ENCODE measurements around the gene ZNF341. TPM values are rescaled to one million over a fixed set of nuclear protein-coding genes. Genes with fewer than 3 reads are reported as not detected.
"Not testable (repeated sequence)": the region's sequence is repeated elsewhere in the genome, so short reads cannot be mapped to it uniquely, and the experiment has no call there.

Gene ZNF341
- polyA plus RNA-seq, 3 donors = 1.4 to 2.0 (median 1.9) TPM

- H3K27ac ChIP-seq (ENCODE audit: low read depth, low read length) = no peak overlapping the region
Measured at GRCh38 chr20:33785503-33785902, 53.7 kb downstream of the ZNF341 start.

DNA sequence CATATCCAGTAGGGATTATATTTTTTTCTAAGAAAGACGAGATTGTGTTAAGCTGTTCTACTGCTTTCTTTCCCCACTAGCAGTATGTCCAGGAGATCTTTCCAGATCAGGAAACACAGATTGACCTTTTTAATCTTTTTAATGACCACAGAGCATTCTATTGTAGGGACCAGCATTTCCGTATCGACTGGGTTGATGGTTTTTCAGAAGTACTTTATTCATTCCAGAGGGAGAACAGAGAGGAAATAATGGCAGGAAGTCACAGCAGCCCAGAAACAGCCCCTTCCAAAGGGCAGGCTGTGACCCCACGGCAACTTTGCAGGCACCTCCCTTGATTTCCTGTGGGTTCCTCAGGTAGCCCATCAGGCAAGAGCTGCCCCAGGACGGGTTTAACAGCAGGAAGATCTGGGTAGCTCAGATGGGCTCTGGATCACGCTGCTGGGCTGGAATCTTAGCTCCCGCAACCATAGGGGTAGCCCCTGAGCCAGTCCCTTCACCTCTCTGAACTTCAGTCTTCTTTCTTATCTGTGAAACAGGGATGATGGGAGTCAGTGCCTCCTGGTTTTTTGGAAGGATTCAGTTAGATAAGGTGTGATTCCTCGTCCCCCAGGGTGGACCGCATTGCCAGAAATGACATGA is 55.6 kb downstream of the ZNF341 start:
- H3K27ac ChIP-seq (ENCODE audit: low read depth, low read length) = no peak overlapping the region

More at GRCh38 chr20:33785503-33785902, 53.7 kb downstream of the ZNF341 start:
- 62 to 91% (median 67%) methylated on average over 5 of the region's 5 CpGs for WGBS, 3 donors

DNA sequence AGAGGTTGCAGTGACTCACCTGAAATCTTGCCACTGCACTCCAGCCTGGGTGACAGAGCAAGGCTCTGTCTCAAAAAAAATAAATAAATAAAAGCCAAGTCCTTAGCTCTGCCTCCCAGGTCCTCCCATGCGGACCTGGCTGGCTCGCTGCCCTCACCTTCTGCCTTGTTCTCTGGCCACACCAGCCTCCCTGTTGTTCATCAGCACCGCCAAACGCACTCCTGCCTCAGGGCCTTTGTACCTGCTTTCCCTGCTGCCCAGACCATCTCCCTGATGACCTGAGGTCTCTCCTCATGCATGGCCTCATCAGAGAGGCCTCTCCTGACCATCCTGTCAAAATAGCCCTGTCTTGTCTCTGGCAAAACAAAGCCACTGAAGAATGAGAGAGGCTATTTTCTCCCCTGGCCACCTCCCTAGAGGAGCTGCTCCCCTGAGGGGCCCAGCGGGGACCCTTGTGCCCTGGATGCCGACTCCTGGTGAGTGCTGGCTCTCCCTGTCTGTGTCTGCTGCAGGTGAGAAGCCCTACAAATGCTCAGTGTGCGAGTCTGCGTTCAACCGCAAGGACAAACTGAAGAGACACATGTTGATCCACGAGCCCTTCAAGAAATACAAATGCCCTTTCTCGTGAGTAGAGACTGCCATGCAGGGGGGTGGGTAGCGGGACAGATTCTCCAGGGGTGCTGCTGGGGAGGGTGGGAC is 56.7 kb downstream of the ZNF341 start:
- H3K27ac ChIP-seq (ENCODE audit: low read depth, low read length) = no peak overlapping the region
- WGBS, 3 donors = 85 to 90% (median 89%) methylated on average over 12 of the region's 12 CpGs

More for the DNA sequence above, 55.6 kb downstream of the ZNF341 start:
- WGBS, 3 donors = 49 to 71% (median 56%) methylated on average over 9 of the region's 9 CpGs

DNA sequence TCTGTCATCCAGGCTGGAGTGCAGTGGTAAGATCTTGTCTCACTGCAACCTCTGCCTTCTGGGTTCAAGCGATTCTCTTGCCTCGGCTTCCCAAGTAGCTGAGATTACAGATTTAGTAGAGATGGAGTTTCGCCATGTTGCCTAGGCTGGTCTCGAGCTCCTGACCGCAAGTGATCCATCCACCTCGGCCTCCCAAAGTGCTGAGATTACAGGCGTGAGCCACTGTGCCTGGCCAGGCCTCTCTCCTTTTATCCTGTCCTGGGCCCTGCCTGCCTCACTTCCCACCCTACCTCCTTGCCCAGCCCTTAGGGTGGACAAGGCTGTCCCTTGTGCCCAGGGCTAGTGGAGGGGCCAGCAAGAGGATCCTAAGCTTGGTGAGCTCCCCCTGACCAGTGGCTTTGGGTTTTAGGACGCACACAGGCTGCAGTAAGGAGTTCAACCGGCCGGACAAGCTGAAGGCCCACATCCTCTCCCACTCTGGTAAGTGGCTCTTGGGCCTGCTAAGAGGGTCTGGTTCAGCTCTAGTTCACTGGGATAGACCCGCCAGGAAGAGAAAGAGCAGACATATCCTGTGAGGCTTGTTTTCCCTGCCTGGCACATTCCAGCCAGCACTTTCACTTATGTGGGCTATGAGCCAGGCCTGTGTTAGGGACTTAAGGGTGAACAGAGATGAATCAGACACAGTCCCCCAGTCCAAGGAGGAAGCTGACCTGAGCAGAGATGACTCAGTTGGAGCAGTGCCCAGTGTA is 57.5 kb downstream of the ZNF341 start:
- H3K27ac ChIP-seq (ENCODE audit: low read depth, low read length) = no peak overlapping the region
- 78 to 81% (median 80%) methylated on average over 11 of the region's 11 CpGs for WGBS, 3 donors

DNA sequence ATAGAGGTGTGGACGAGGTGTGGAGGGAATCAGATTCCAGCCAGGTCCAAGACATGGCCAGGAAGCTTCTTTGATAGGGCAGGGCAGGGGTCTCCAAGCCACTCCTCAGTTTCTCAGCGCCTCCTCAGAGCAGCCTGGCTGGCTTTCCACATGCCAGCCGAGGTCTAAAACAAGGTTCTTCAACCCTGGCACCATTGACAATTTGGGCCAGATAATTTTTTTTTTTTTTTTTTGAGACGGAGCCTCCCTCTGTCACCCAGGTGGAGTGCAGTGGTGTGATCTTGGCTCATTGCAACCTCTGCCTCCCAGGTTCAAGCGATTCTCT is 58.0 kb downstream of the ZNF341 start:
- H3K27ac ChIP-seq (ENCODE audit: low read depth, low read length) = no peak overlapping the region
- WGBS, 3 donors = 62 to 70% (median 68%) methylated on average over 5 of the region's 5 CpGs

GRCh38 chr20:33790566-33790965 is 58.8 kb downstream of the ZNF341 start:
- no peak overlapping the region for H3K27ac ChIP-seq (ENCODE audit: low read depth, low read length)
- 64 to 92% (median 89%) methylated on average over 11 of the region's 11 CpGs for WGBS, 3 donors

DNA sequence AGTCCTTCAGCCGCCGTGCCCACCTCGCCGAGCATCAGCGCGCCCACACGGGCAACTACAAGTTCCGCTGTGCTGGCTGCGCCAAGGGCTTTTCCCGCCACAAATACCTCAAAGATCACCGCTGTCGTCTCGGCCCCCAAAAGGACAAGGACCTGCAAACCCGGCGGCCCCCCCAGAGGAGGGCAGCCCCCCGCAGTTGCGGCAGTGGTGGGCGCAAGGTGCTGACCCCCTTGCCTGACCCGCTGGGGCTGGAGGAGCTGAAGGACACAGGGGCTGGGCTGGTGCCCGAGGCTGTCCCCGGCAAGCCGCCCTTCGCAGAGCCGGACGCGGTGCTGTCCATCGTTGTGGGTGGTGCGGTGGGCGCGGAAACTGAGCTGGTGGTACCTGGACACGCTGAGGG is 59.2 kb downstream of the ZNF341 start:
- WGBS, 3 donors = 86 to 97% (median 96%) methylated on average over 30 to 31 of the region's 31 CpGs
- H3K27ac ChIP-seq (ENCODE audit: low read depth, low read length) = no peak overlapping the region

- no peak overlapping the region for H3K27ac ChIP-seq (ENCODE audit: low read depth, low read length)
- WGBS, 3 donors = 84 to 91% (median 89%) methylated on average over 9 of the region's 9 CpGs
Measured at GRCh38 chr20:33791540-33791939, 59.7 kb downstream of the ZNF341 start.

DNA sequence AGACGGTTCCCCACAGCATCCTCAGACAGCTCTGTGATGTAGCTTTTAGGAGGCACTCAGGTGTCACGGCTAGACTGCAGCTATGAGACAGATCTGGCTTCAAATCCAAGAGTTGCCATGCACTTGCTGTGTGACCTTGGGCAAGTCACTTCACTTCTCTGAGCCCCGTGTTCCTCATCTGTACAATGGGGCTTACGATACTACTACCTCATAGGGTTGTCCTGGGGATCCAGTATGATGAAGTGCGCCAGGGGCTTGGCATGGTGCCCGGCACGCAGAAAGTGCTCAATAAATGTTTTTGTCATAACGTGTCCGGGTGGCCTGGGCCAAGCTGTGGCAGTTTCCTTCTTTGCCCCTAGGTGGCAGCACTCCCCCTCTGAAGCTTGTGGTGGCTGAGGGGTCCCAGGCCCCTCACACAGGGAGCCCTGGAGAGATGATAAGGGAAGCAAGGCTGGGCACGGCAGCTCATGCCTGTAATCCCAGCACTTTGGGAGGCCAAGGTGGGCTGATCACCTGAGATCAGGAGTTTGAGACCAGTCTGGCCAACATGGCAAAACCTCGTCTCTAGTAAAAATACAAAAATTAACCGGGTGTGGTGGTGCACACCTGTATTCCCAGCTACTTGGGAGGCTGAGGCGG is 60.3 kb downstream of the ZNF341 start:
- H3K27ac ChIP-seq (ENCODE audit: low read depth, low read length) = no peak overlapping the region
- WGBS, 3 donors = 50 to 70% (median 61%) methylated on average over 13 of the region's 13 CpGs

GRCh38 chr20:33792598-33792989 is 60.8 kb downstream of the ZNF341 start:
- WGBS, 3 donors = 53 to 64% (median 64%) methylated on average over 3 of the region's 3 CpGs
- H3K27ac ChIP-seq (ENCODE audit: low read depth, low read length) = not testable (repeated sequence)

DNA sequence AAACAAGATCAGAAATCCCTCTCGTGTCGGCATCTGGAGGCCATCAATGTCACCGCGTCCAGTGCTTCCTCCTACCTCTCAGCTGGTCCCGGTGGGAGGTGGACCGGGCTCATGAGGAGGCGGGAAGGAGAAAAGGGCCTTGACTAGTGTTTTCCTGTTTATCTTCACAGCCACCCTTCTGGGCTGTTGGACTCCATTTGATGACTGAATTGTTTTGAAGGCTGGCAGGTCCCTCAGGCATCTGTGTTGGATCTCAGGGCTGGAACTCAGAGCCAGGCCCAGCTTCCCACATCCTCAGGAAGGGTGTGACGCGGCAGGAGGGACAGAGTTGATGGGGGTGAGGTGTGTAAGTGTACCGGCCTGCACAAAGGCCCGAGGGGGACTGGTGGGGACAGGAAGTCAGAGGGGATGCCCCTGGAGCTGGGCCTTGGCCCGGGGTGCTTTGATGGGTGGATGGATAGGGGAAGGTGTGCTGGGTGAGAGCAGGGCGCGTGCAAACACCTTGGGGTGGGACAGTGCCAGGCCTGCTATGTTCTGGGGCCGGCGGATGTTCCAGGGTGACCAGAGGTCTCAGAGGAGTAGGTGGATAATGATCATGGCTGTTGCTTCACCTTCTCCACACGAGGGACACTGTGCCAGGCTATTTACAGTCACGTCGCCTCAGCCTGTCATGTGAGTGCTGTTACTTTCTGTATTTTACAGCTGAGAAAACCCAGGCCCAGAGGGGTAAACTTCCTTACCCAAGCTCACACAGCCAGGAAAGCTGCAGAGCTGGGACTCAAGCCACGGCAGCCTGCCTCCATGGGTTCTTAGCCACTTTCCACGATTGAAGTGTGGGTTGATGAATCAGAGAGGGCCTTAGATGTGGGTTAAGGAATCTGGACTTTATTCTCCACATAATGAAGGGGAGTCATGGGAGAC is 61.5 kb downstream of the ZNF341 start:
- WGBS, 3 donors = 45 to 60% (median 55%) methylated on average over 21 of the region's 21 CpGs
- no peak overlapping the region for H3K27ac ChIP-seq (ENCODE audit: low read depth, low read length)

GRCh38 chr20:33796263-33796906 is 64.6 kb downstream of the ZNF341 start:
- H3K27ac ChIP-seq (ENCODE audit: low read depth, low read length) = no peak overlapping the region
- WGBS, 3 donors = 22 to 74% (median 68%) methylated on average over 9 of the region's 9 CpGs

GRCh38 chr20:33796907-33797544 is 65.2 kb downstream of the ZNF341 start:
- 58 to 94% (median 92%) methylated on average over 5 of the region's 5 CpGs for WGBS, 3 donors
- no peak overlapping the region for H3K27ac ChIP-seq (ENCODE audit: low read depth, low read length)

DNA sequence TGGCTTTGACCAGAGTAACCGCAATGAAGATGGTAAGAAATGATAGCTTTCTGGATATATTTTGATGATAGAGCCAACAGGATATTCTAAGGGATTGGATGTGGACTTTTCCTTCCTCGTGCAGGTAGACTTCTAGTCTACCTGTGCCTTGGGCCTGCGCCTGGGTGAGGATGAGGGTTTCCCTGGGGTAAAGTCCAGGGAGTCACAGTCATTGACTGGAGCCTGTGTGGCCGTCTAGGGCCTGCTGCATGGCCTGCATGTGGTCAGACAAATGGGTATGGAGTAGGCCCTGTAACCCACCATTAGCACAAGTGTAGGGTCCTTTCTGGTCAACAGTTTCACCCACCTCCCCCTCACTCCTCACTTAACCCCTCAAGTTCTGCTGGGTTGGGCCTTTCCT is 66.6 kb downstream of the ZNF341 start:
- WGBS, 3 donors = 81 to 98% (median 96%) methylated on average over 4 of the region's 4 CpGs
- no peak overlapping the region for H3K27ac ChIP-seq (ENCODE audit: low read depth, low read length)

DNA sequence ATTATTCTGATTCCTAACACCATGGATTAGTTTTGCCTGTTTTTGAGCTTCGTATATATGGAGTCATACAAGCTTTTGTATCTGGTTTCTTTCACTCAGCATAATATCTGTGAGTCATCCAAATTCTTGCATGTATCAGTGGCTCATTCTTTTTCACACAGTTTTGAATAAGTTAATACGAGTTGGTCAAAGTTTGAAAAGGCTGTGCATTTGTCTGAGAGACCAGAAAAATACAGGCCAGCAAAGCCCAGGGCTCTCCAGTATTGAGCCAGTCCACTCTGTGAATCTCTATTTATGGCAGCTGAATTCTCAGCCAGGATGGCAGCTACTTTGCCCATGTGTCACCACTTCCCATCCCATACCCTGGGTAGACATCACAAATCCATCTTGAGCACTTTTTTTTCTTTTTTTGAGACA is 72.1 kb downstream of the ZNF341 start:
- WGBS, 3 donors = 68 to 79% (median 75%) methylated on average over 2 of the region's 2 CpGs

GRCh38 chr20:33808388-33808787 is 76.6 kb downstream of the ZNF341 start:
- no peak overlapping the region for H3K27ac ChIP-seq (ENCODE audit: low read depth, low read length)
- 92 to 99% (median 96%) methylated on average over 3 of the region's 3 CpGs for WGBS, 3 donors

More for the DNA sequence above, 72.1 kb downstream of the ZNF341 start:
- H3K27ac ChIP-seq (ENCODE audit: low read depth, low read length) = no peak overlapping the region

DNA sequence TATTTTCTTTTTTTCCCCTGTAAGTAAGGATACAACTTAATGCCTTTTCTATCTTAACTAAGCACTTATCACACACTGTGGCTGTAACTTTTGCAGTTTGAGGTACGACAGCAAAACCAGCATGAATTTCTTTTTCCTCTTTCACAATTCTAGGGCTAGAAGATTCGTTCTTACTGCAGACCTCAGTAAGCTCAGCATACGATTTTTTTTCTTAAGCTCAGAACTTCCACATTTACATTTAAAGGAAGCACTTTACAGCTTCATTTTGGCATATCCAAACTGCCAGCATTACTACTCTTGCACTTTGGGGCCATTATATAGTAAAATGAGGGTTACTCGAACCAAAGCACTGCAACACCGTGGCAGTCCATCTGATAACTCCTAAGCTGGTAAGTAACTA is 78.5 kb downstream of the ZNF341 start:
- 37 to 49% (median 43%) methylated on average over 5 of the region's 5 CpGs for WGBS, 3 donors
- H3K27ac ChIP-seq (ENCODE audit: low read depth, low read length) = no peak overlapping the region

Data from adipose tissue (tissue), 3 donors.